Endothelial cell of umbilical vein (primary cell): ENCODE measurements around the gene NIN. TPM values are rescaled to one million over a fixed set of nuclear protein-coding genes. Genes with fewer than 3 reads are reported as not detected.

ENCODE experiments used
- BruUV-seq: library from RNA; stranded (reverse); fragments of 400-500 nt; replicated peaks from 2 replicates; lab custom pipeline; 2021; lab: Mats Ljungman, UMichigan
- CTCF ChIA-PET: fragments of 300-600, 350-600 bp; sonication (Branson Sonifier 250); formaldehyde crosslinking; loops from one replicate; lab custom pipeline; 2021; ENCODE audit warnings: antibody characterized with exemption, inconsistent platforms; lab: Charles Lee
- POLR2A ChIA-PET: fragments of 300-600, 350-600 bp; sonication (Branson Sonifier 250); formaldehyde crosslinking; loops from one replicate; lab custom pipeline; 2021; ENCODE audit warnings: antibody characterized with exemption, inconsistent platforms; lab: Charles Lee
- DNase-seq: peaks from one replicate; pipeline ENCODE4 v3.0.0-alpha.2; 2011; ENCODE audit warnings: low read depth, low spot score
- FAIRE-seq: peaks from 2 replicates; lab custom pipeline; 2011; peaks lifted over from hg19 to GRCh38; lab: Jason Lieb, UNC
- H2AFZ ChIP-seq: 2 replicates; pipeline ENCODE4 v1.6.0; 2012; ENCODE audit warnings: low read depth, low read length, control low read depth, inconsistent platforms
- H3K27ac ChIP-seq: 2 replicates; pipeline ENCODE4 v1.5.1; 2011; ENCODE audit warnings: low read depth, mild to moderate bottlenecking, control low read depth, low read length, moderate library complexity; ENCODE audit not compliant: insufficient read depth
- H3K27me3 ChIP-seq, 2 experiments: 2 replicates each; pipeline versions ENCODE4 v1.6.0 to v1.6.1; 2011; ENCODE audit warnings: low read length in 2 of 2, mixed read lengths in 1 of 2; ENCODE audit not compliant: control insufficient read depth in 2 of 2, insufficient read depth in 2 of 2
- H3K36me3 ChIP-seq, 2 experiments: 2 replicates in 1 of 2; 3 replicates in 1 of 2; pipeline ENCODE4 v1.5.1; 2011; ENCODE audit warnings: low read length in 2 of 2, mild to moderate bottlenecking in 1 of 2, moderate library complexity in 1 of 2; ENCODE audit not compliant: control insufficient read depth in 2 of 2, insufficient read depth in 2 of 2; ENCODE audit errors: extremely low read depth in 1 of 2
- H3K4me1 ChIP-seq: 3 replicates; pipeline ENCODE4 v1.5.1; 2011; ENCODE audit warnings: mild to moderate bottlenecking, low read length; ENCODE audit not compliant: control insufficient read depth, insufficient read depth; ENCODE audit errors: extremely low read depth
- H3K4me2 ChIP-seq: 2 replicates; pipeline ENCODE4 v1.6.1; 2011; ENCODE audit warnings: low read length, control low read depth, mixed read lengths; ENCODE audit not compliant: insufficient read depth
- H3K4me3 ChIP-seq, 3 experiments: fragments of 200-600 bp in 1 of 3; sonication (generic), shearing (Covaris generic) in 1 of 3; replicated peaks in 1 of 3; 2 replicates each; pipeline ENCODE4 v1.5.1; 2011 to 2016; ENCODE audit warnings: control low read depth in 3 of 3, low read length in 3 of 3, mild to moderate bottlenecking in 2 of 3, inconsistent platforms in 1 of 3, low read depth in 1 of 3, moderate library complexity in 1 of 3; ENCODE audit not compliant: insufficient read depth in 1 of 3
- H3K79me2 ChIP-seq: 2 replicates; pipeline ENCODE4 v1.6.0; 2012; ENCODE audit warnings: low read length, inconsistent platforms; ENCODE audit not compliant: control insufficient read depth, insufficient read depth
- H3K9ac ChIP-seq: replicated peaks from 2 replicates; pipeline ENCODE3; 2011; ENCODE audit warnings: low read length, control low read depth; ENCODE audit not compliant: insufficient read depth; ENCODE audit errors: extremely low read depth
- H3K9me1 ChIP-seq: replicated peaks from 3 replicates; pipeline ENCODE4 v1.6.0; 2011; ENCODE audit warnings: mild to moderate bottlenecking, low read length; ENCODE audit not compliant: control insufficient read depth, insufficient read depth; ENCODE audit errors: extremely low read depth
- H3K9me3 ChIP-seq: replicated peaks from 2 replicates; pipeline ENCODE4 v1.5.1; 2012; ENCODE audit warnings: low read length, inconsistent platforms; ENCODE audit not compliant: control insufficient read depth, insufficient read depth
- H4K20me1 ChIP-seq: replicated peaks from 2 replicates; pipeline ENCODE3; 2011; ENCODE audit warnings: mild to moderate bottlenecking, low read length; ENCODE audit not compliant: control insufficient read depth, insufficient read depth; ENCODE audit errors: extremely low read depth
- CTCF ChIP-seq, 2 donors: IDR thresholded peaks; 1 replicate in 1 of 2; 2 replicates in 1 of 2; pipeline ENCODE4 v1.5.1; 2011; ENCODE audit warnings: low read length in 2 of 2, mild to moderate bottlenecking in 2 of 2, moderate library complexity in 2 of 2, control low read depth in 1 of 2, inconsistent platforms in 1 of 2, low read depth in 1 of 2; ENCODE audit not compliant: insufficient read depth in 1 of 2; ENCODE audit errors: extremely low read depth in 1 of 2
- EZH2 ChIP-seq: IDR thresholded peaks from 2 replicates; pipeline ENCODE4 v1.6.1; 2012; ENCODE audit warnings: borderline replicate concordance, low read depth, mild to moderate bottlenecking, moderate library complexity, low read length, inconsistent platforms; ENCODE audit not compliant: severe bottlenecking
- FOS ChIP-seq: IDR thresholded peaks from 2 replicates; pipeline ENCODE4 v1.6.1; 2011; ENCODE audit warnings: mild to moderate bottlenecking, low read length, moderate library complexity, borderline replicate concordance; ENCODE audit not compliant: insufficient read depth
- GATA2 ChIP-seq: IDR thresholded peaks from 2 replicates; pipeline ENCODE4 v1.7.0; 2011; ENCODE audit warnings: low read depth, mild to moderate bottlenecking, moderate library complexity, mixed read lengths, low read length; ENCODE audit not compliant: insufficient read length, insufficient read depth
- JUN ChIP-seq: IDR thresholded peaks from 2 replicates; pipeline ENCODE4 v1.6.1; 2011; ENCODE audit warnings: borderline replicate concordance, low read depth; ENCODE audit not compliant: insufficient read length, insufficient read depth
- MYC ChIP-seq: IDR thresholded peaks from one replicate; pipeline ENCODE4 v1.6.1; 2011; ENCODE audit warnings: mild to moderate bottlenecking, low read depth, low read length
- POLR2A ChIP-seq: IDR thresholded peaks from 2 replicates; pipeline ENCODE4 v1.6.1; 2012; ENCODE audit warnings: low read depth, mild to moderate bottlenecking, control low read depth, low read length
- POLR2AphosphoS5 ChIP-seq: IDR thresholded peaks from 2 replicates; pipeline ENCODE4 v1.6.1; 2012; ENCODE audit warnings: low read depth, mild to moderate bottlenecking, control low read depth, low read length, moderate library complexity; ENCODE audit not compliant: insufficient read depth
- dilution Hi-C: fragments of 300-500 bp; cut with MboI; formaldehyde crosslinking; loops from one replicate; pipeline ENCODE4 v1.15.0; 2019; ENCODE audit warnings: low sequenced_read_pairs; ENCODE audit not compliant: extremely low pct_ligation_motif_present
- intact Hi-C: fragments of 100-400 bp; cut with micrococcal nuclease; formaldehyde crosslinking; loops from one replicate; pipeline ENCODE4 v1.10.0; 2022
- polyA plus RNA-seq, 4 experiments: library from polyadenylated mRNA; depleted of rRNA in 3 of 4; stranded (reverse) in 3 of 4; unstranded in 1 of 4; fragments of >200 nt; gene quantifications; 2 replicates each; pipeline versions ENCODE4 v1.2.1 to v1.2.3, GENCODE V29; 2011 to 2012; ENCODE audit warnings: missing spikeins in 1 of 4
- total RNA-seq: library from RNA; stranded (reverse); gene quantifications from 2 replicates; pipeline ENCODE4 v1.2.3, GENCODE V29; 2021
- TF ChIP-seq, protein P1 (sequence below): IDR thresholded peaks from 2 replicates; pipeline ENCODE4 v1.6.1; 2011; ENCODE audit not compliant: insufficient read depth, insufficient read length

Gene NIN
- total and polyA plus RNA-seq, 2 donors (not counting 3 experiments of a cell fraction or from before 2014, with no cell fraction given): 7.1 to 76.3 TPM

DNA sequence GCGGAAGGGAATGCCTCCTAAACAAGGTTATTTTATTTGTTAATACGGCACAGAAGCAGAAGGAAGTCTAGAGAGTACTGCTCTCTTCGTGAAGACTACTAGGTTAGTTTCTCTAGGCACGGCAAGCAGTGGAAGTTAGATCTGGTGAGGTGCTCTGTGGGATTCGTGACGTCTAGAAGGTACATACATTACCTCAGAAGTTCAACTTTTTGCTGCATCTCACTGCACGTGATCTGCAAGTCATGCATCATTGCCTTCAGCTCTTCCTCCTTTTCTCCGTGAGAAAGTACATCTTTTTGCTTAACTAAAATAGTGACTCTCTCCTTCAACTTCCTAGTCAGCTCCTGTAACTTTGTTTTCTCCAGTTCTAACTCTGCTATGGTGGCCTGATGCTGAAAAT, 74.7 kb downstream of the NIN start:
- no peaks in the 10 kb centered on the region for H3K4me1 ChIP-seq
- dilution Hi-C loops (no loop called here), intact Hi-C loops (no loop called here)
- no peak overlapping the region for H2AFZ ChIP-seq
- DNase-seq (no peak), FAIRE-seq (no peak)
- H4K20me1 ChIP-seq: no peaks in the 10 kb centered on the region
- H3K79me2 ChIP-seq: no peaks in the 10 kb centered on the region
- BruUV-seq: no TSS peak
- no peak overlapping the region for H3K4me3 ChIP-seq
- CTCF ChIA-PET: interaction anchor here (1.3 to 3.5 kb wide), 4 partner anchors 10 to 104 kb away, joined by 8 to 18 read pairs (median 10); no protein-coding TSS in a partner anchor
- no peak overlapping the region for H3K9ac ChIP-seq
- H3K36me3 ChIP-seq: peaks cover 10 to 23% of the 10 kb centered on the region in 2 experiments
- H3K9me3 ChIP-seq: no peaks in the 10 kb centered on the region
- no peaks in the 10 kb centered on the region for H3K9me1 ChIP-seq
- POLR2A ChIA-PET: interaction anchor here (0.8 kb wide), 1 partner anchor 88 kb away, joined by 3 read pairs; the partner anchor contains the start of gene SAV1
- TF ChIP-seq POLR2A (no peak), GATA2 (no peak), POLR2AphosphoS5 (no peak), JUN (no peak), CTCF (IDR thresholded peaks at IDR 0.05; ENCODE audit: extremely low read depth in 1 of 2, insufficient read depth in 1 of 2, low read depth in 1 of 2, low read length in 2 of 2) (no peak), EZH2 (no peak), MYC (no peak), FOS (no peak)
- TF ChIP-seq, protein P1, sequence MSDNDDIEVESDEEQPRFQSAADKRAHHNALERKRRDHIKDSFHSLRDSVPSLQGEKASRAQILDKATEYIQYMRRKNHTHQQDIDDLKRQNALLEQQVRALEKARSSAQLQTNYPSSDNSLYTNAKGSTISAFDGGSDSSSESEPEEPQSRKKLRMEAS: no peak
- no peak overlapping the region for H3K27ac ChIP-seq
- no peaks in the 10 kb centered on the region for H3K27me3 ChIP-seq
- no peak overlapping the region for H3K4me2 ChIP-seq
